Testis (tissue), 2 donors: ENCODE measurements around the gene PHLPP1.

ENCODE experiments used
- POLR2A ChIP-seq: fragments of 450-650 bp; IDR thresholded peaks from one replicate; pipeline ENCODE4 v1.6.1; 2017; ENCODE audit warnings: antibody characterized with exemption, mild to moderate bottlenecking, moderate library complexity
- TF ChIP-seq, protein P1 (sequence below), 3 experiments: fragments of 450-650 bp in 2 of 3; fragments of 200-600 bp in 1 of 3; sonication (generic) in 1 of 3; IDR thresholded peaks; one replicate each; pipeline ENCODE4 v1.5.1; 2016 to 2019; ENCODE audit warnings: antibody characterized with exemption in 3 of 3, mild to moderate bottlenecking in 2 of 3, moderate library complexity in 1 of 3

DNA sequence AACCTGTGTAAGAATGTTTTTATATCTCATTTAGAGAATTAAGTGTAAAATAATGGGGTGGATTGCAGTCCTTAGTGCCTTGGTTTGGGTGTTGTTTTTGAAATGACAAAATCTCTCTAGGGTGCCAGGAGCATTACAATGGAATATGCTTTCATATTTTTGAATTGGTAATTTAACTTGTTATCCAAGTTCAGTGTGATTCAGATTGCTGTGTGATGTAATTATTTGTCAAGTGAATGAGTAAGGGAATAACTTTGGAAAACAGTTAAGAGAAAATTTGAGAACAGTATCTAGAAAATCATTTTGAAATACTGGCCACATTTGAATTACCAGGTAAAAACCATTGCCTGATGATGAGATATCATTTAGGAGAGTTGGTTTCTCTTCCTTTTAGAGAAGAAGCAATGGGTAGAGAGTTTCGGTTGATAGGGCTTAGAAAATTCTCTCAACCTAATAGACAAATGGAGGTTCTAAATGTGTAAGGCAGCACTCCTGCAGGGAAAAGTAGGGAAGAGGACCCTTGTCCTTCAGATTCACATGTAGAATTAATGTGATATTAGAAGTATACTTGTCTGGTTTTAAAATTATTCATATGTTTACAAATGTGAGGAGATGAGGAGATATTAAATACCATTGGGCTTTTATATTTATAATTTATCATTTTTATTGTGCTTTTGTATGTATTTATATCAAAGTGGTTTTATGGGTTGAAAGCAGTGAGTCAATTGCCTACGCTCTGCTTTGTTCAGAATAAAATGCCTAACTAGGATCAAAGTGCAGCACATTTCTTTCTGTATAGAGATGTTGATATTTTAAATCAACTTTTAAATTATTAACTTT, 124.8 kb downstream of the PHLPP1 start:
- no peak for TF ChIP-seq POLR2A
- TF ChIP-seq, protein P1, sequence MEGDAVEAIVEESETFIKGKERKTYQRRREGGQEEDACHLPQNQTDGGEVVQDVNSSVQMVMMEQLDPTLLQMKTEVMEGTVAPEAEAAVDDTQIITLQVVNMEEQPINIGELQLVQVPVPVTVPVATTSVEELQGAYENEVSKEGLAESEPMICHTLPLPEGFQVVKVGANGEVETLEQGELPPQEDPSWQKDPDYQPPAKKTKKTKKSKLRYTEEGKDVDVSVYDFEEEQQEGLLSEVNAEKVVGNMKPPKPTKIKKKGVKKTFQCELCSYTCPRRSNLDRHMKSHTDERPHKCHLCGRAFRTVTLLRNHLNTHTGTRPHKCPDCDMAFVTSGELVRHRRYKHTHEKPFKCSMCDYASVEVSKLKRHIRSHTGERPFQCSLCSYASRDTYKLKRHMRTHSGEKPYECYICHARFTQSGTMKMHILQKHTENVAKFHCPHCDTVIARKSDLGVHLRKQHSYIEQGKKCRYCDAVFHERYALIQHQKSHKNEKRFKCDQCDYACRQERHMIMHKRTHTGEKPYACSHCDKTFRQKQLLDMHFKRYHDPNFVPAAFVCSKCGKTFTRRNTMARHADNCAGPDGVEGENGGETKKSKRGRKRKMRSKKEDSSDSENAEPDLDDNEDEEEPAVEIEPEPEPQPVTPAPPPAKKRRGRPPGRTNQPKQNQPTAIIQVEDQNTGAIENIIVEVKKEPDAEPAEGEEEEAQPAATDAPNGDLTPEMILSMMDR (IDR thresholded peaks at IDR 0.05) = no peak
